T-helper 17 cell (primary cell): Measurements from ENCODE around the gene SH3RF3. TPM values are rescaled to one million over a fixed set of nuclear protein-coding genes. Genes with fewer than 3 reads are reported as not detected.
"Not testable (repeated sequence)": the region's sequence is repeated elsewhere in the genome, so short reads cannot be mapped to it uniquely, and the experiment has no call there.

ENCODE experiments used
- ATAC-seq: fragments of 150-1000 bp; cut with Tn5 transposase; 2 replicates; pipeline ENCODE4 v1.10.0; 2021; ENCODE audit warnings: mild to moderate bottlenecking, moderate library complexity
- DNase-seq, 3 donors: peaks; one replicate each; pipeline versions ENCODE4 v3.0.0 to v3.0.0-alpha.2; 2020 to 2021
- H3K9me3 ChIP-seq: one replicate; pipeline ENCODE4 v1.7.0; 2013; ENCODE audit warnings: low read length, mild to moderate bottlenecking; ENCODE audit not compliant: control insufficient read depth, poor library complexity, severe bottlenecking
- H3K27ac Mint-ChIP-seq: one replicate; pipeline ENCODE4 v1.8.0; 2022; ENCODE audit warnings: mild to moderate bottlenecking, moderate library complexity, mixed read lengths
- H3K27me3 Mint-ChIP-seq: one replicate; pipeline ENCODE4 v1.8.0; 2022; ENCODE audit warnings: mixed read lengths
- H3K36me3 Mint-ChIP-seq: one replicate; pipeline ENCODE4 v1.8.0; 2022; ENCODE audit warnings: low read depth, mixed read lengths
- H3K4me1 Mint-ChIP-seq: one replicate; pipeline ENCODE4 v1.8.0; 2022; ENCODE audit warnings: mild to moderate bottlenecking, mixed read lengths
- H3K4me3 Mint-ChIP-seq: one replicate; pipeline ENCODE4 v1.8.0; 2022; ENCODE audit warnings: mild to moderate bottlenecking, moderate library complexity, mixed read lengths
- total RNA-seq, 4 donors: library from RNA in 2 of 4; stranded (reverse) in 2 of 4; gene quantifications; one replicate each; pipeline ENCODE4 v1.2.3 and lab custom pipeline; 2022 to 2026

The SH3RF3 gene
- total RNA-seq, 2 donors from 2014 or later, result 0.16 to 0.27 TPM

DNA sequence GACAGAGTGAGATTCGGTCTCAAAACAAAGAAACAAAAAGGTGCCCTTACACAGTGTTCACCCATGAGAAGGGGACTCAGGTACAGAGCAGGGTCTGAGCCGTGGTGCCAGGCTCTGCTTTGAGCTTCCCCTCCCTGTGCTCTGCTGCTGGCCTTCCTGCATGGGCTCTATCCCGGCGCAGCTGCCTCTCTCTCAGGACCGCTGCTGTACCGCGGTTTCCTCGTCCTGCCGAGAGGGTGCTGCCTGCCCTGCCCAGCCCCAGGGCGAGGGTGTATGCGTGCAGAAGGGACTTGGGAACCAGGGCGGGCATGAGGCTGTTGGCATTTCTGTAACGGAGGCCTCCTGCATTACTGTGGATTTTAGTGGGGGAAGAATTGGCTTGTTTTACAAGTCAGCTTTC lies 30.1 kb downstream of the SH3RF3 start:
- Mint-ChIP-seq H3K4me3 (no peak overlapping the region), H3K4me1 (peaks cover 7% of the 10 kb centered on the region), H3K27ac (no peak overlapping the region), H3K27me3 (peaks cover 58% of the 10 kb centered on the region), H3K36me3 (peaks cover 5% of the 10 kb centered on the region)
- no peak for DNase-seq
- ATAC-seq, result no peak
- no peaks in the 10 kb centered on the region for H3K9me3 ChIP-seq

DNA sequence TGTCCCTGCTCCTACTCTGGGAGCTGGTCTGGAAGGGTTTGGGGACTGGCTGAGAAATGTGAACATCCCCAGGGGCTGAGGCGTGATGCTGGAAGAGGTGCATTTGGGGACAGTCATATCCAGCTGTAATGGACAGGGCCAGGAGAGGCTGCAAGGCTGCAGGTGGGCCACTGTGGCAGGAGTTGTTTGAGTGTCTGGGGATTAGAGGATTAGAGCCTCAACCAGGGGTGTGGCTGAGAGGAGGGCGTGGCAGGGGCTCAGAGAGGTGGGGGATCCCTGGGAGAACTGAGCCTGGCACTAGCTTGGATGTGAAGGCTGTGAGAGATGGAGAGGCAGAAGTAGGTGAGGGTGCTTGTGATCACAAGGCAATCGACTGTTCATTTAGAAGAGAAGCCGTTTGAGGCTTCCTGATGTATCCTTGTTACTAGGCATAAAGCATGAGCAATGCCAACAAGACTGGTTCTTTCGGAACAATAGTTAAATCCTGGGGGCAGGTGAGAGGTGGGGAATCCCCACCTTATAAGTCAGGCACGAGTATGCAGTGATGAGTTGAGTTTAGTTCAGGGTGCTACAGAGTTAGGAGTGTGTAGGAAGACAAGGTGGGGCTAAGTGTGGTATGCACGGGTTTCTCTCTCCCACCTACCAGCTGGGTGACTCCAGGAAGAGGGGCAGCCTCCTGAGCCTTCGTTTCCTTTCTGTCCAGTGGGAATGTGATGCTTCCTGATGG lies 31.9 kb downstream of the SH3RF3 start:
- DNase-seq, result no peak
- no peak overlapping the region for H3K4me3 Mint-ChIP-seq
- ATAC-seq, result no peak
- H3K36me3 Mint-ChIP-seq, result peaks cover 5% of the 10 kb centered on the region
- H3K27me3 Mint-ChIP-seq, result peaks cover 42% of the 10 kb centered on the region
- H3K4me1 Mint-ChIP-seq, result peaks cover 7% of the 10 kb centered on the region
- H3K27ac Mint-ChIP-seq, result no peak overlapping the region
- no peaks in the 10 kb centered on the region for H3K9me3 ChIP-seq

DNA sequence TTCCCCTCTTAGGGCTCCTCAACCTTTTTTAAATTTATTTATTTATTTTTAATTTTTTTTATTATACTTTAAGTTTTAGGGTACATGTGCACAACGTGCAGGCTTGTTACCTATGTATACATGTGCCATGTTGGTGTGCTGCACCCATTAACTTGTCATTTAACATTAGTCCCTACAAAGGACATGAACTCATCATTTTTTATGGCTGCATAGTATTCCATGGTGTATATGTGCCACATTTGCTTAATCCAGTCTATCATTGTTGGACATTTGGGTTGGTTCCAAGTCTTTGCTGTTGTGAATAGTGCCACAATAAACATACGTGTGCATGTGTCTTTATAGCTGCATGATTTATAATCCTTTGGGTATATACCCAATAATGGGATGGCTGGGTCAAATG lies 33.4 kb downstream of the SH3RF3 start:
- ATAC-seq, H3K4me1 Mint-ChIP-seq, H3K27ac Mint-ChIP-seq, H3K36me3 Mint-ChIP-seq, DNase-seq, H3K9me3 ChIP-seq, H3K4me3 Mint-ChIP-seq: not testable (repeated sequence)
- H3K27me3 Mint-ChIP-seq, result peaks cover 47% of the 10 kb centered on the region

DNA sequence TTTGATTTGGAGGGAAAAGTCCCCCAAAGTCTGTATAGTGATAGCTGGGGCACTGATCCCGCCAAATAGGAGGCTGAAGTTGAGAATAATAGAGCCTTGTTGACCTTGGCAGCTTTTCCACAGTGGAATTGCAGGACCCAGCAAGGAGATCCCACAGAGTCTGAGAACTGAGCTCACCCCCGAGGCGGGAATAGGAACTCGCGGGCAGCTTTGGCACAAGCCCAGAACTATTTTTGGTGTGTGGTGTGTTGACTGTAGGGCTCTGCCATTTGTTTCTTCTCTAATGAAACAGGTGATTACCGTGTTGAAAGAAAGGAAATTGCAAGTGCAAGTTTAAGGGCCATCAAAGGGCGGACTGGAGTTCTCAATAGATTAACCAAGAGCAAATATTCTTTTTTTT lies 34.0 kb downstream of the SH3RF3 start:
- Mint-ChIP-seq H3K36me3 (peaks cover 5% of the 10 kb centered on the region), H3K27ac (no peak overlapping the region), H3K4me3 (no peak overlapping the region), H3K4me1 (peaks cover 7% of the 10 kb centered on the region), H3K27me3 (peaks cover 53% of the 10 kb centered on the region)
- DNase-seq (no peak), ATAC-seq (no peak)
- H3K9me3 ChIP-seq, result no peaks in the 10 kb centered on the region

DNA sequence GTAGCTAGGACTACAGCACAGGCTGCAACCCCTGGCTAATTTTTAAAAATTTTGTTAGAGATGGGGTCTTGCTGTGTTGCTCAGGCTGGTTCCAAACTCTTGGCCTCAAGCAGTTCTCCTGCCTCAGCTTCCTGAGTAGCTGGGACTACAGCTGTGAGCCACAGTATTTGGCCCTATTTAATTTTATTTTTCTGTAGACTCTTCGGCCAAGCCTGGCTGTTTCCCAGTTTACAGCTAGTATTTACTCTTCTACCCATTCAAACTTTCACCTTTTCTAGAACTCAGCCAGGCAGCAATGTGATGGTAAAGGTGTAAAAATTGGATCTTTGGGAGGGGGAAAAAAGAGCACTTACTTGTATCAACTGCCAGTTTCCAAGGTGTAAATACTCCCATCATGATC lies 35.3 kb downstream of the SH3RF3 start:
- peaks cover 7% of the 10 kb centered on the region for H3K4me1 Mint-ChIP-seq
- peaks cover 52% of the 10 kb centered on the region for H3K27me3 Mint-ChIP-seq
- H3K4me3 Mint-ChIP-seq, result no peak overlapping the region
- no peaks in the 10 kb centered on the region for H3K9me3 ChIP-seq
- no peak overlapping the region for H3K27ac Mint-ChIP-seq
- H3K36me3 Mint-ChIP-seq, result peaks cover 5% of the 10 kb centered on the region
- DNase-seq, result no peak
- no peak for ATAC-seq

DNA sequence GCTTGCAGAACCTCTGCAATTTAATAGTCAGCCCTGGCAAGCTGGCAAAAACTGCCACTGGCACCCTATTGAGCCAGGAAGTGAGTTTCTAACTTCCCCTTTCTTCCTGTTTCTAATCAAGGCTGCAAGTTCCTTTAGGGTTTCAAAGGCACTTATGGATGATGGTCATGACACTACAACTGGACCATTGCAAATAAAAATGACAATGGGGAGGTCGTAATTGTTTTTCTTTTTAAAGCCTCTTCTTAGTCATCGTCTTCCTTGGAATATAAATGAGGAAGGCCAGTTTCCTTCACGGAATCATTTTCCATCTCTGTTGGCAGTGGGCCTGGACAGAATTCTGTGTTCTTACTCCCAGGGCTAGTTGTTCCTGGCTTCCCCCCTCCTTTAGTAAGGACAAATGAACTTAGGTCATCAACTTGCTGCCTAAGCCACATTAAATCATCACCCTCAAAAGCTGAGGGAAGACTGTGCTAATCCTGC lies 35.8 kb downstream of the SH3RF3 start:
- ATAC-seq, result no peak
- Mint-ChIP-seq H3K27me3 (peaks cover 50% of the 10 kb centered on the region), H3K4me1 (peaks cover 7% of the 10 kb centered on the region), H3K27ac (no peak overlapping the region), H3K4me3 (no peak overlapping the region), H3K36me3 (peaks cover 5% of the 10 kb centered on the region)
- H3K9me3 ChIP-seq, result no peaks in the 10 kb centered on the region
- no peak for DNase-seq

DNA sequence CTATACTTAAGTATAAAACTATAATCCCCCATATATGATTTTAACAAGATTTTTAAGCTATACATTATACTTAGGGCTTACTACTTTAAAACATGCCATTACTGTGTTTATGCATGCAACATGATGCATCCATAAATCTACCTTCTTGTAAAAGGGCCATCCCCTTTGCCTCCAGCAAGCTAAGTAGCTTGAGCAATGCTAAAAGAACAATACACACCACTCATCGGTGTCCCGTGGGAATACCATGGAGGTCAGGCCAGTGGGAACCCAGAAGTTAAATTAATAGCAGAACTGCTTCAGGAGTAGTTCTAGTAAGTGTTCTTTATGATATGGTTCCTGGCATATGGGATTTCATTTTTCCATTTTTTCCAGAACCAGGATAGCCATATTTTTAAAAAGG lies 37.8 kb downstream of the SH3RF3 start:
- H3K9me3 ChIP-seq, result no peaks in the 10 kb centered on the region
- H3K27me3 Mint-ChIP-seq, result peaks cover 39% of the 10 kb centered on the region
- no peak overlapping the region for H3K4me3 Mint-ChIP-seq
- no peaks in the 10 kb centered on the region for H3K36me3 Mint-ChIP-seq
- no peaks in the 10 kb centered on the region for H3K4me1 Mint-ChIP-seq
- ATAC-seq (no peak), DNase-seq (no peak)
- no peak overlapping the region for H3K27ac Mint-ChIP-seq

DNA sequence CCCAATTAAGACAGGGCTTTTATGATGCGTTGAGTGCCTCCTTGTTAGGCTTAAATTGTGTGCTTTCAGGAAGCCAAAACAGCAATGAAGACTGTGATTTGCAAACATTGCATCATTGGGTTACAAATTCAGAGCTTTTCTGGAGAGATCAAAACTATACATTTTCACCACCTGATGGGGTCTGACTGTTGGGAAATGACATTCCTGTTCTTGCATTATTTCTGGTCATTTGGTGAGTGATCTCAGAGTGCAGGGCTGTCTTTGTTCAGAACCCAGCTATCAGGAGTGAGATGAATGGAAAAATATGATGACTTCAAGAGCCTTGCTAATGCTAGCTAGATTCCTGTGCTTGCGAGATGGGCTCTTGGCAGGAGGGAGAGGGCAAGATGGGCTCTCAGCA lies 39.1 kb downstream of the SH3RF3 start:
- H3K4me3 Mint-ChIP-seq, result no peak overlapping the region
- H3K9me3 ChIP-seq, result no peaks in the 10 kb centered on the region
- H3K36me3 Mint-ChIP-seq, result no peaks in the 10 kb centered on the region
- DNase-seq (no peak), ATAC-seq (no peak)
- H3K27me3 Mint-ChIP-seq, result peaks cover 49% of the 10 kb centered on the region
- no peaks in the 10 kb centered on the region for H3K4me1 Mint-ChIP-seq
- no peak overlapping the region for H3K27ac Mint-ChIP-seq

DNA sequence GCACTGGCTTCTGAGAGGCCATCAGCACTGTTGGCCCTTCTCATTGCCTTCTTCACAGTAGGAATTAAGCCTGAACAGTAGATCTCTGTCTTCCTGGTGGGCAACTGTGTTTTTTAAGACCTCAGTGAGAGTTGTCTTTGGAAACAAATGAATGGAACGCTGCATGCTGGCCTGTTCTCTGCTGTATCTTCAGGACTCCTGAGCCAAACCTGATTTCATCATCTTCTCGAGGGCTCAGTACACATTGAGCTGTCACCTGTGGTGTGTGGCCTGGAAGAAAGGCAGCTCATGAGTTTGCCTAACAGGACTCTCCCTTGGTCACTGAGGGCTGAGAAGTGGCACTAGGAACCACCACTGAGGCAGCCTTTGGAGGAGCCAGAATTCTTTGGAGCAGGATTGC lies 39.7 kb downstream of the SH3RF3 start:
- ATAC-seq, result no peak
- peaks cover 53% of the 10 kb centered on the region for H3K27me3 Mint-ChIP-seq
- no peak overlapping the region for H3K4me3 Mint-ChIP-seq
- H3K36me3 Mint-ChIP-seq, result no peaks in the 10 kb centered on the region
- DNase-seq, result no peak
- peaks cover 2% of the 10 kb centered on the region for H3K4me1 Mint-ChIP-seq
- H3K9me3 ChIP-seq, result no peaks in the 10 kb centered on the region
- no peak overlapping the region for H3K27ac Mint-ChIP-seq

DNA sequence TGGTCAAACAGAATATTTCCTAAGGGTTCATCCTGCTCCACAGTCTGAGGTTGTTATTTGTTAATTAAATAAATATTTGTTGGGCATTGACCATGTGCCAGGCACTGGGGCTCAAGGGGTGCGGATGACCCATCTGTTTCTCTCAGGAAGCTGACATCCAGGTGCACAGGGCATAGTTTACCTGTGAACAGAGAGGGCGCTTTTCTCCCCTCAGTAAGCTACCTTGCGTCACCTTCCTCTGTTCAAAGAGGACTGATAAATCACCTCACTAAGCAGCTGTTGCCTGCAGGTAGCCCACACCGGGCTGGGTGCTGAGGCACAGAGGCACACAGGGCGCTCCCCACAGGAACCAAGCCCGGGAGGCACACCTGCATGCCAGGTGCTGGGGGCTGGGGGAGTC lies 41.6 kb downstream of the SH3RF3 start:
- peaks cover 2% of the 10 kb centered on the region for H3K4me1 Mint-ChIP-seq
- DNase-seq (no peak), ATAC-seq (no peak)
- H3K27ac Mint-ChIP-seq, result peak overlapping the region; percentile 72
- no peaks in the 10 kb centered on the region for H3K9me3 ChIP-seq
- no peaks in the 10 kb centered on the region for H3K36me3 Mint-ChIP-seq
- H3K27me3 Mint-ChIP-seq, result peaks cover 57% of the 10 kb centered on the region
- no peak overlapping the region for H3K4me3 Mint-ChIP-seq

DNA sequence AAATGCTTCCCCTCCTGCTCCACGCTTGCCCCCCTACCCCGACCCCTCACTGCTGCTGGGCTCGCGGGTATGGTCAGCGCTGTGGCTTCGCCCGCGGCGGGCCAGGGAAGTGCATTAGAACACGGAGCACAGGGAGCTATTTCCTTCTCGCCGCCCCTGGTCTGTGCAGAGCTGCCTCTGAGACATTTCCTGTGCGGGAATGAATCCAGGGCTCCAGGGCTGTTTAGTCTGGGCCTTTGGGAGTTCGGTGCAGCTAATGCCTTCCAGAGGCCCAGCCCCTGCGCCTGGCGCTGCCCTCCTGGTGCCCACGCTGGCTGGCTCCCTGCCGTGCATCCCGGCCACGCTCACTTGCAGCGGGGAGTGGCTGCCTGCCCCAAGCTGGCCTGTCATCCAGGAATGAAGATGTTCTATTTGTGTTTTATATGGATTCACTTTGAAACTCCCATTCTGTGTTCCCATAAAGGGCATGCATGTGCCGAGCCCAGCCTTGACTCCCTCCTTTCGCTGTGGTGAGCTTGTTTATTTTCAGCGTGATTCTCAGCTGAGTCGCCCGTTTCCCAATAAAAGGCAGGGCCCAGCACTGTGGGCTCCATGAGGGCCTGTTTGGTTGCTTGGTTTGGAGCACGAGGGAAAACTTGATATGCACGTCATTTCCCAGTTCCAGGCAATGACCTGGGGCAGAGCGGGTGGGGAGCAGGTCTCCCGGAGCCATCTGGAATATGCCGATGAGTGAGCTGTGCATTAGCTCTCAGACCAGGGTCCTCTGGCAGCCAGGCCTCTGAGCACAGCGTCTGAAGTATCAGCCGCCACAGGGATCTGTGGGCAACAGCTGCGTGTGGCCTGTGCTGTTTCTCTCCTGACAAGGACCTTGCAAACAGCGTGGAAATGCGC lies 42.7 kb downstream of the SH3RF3 start:
- no peak for DNase-seq
- peaks cover 2% of the 10 kb centered on the region for H3K4me1 Mint-ChIP-seq
- no peaks in the 10 kb centered on the region for H3K9me3 ChIP-seq

DNA sequence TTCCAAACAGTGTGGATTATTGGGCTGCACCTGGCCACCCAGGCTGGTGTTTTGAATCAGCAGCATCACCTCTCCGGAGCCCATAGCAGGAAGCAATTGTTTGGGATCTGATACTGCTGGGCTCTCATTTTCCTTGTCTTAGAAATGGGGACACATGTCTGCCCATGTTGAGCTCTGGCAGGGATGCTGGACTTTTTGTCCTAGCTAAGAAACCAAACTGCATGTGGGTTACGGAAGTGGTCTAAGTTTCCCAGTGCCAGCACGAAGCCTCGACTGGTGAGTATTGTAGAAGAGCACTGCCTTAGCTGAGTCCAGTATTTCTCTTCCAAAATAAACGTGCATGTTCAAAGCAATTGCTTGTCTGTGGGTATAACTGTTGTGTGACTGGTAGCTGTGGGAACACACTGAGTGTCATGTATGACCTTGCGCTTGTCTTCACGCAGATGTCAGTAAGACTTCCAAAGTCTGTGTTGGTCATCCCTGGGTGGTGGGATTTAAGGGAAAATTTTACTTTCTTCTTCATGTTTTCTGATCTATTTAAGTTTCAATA lies 43.6 kb downstream of the SH3RF3 start:
- H3K9me3 ChIP-seq, result no peaks in the 10 kb centered on the region
- no peak for DNase-seq
- no peak for ATAC-seq
- Mint-ChIP-seq H3K27me3 (peaks cover 55% of the 10 kb centered on the region), H3K4me3 (no peak overlapping the region), H3K36me3 (peaks cover 2% of the 10 kb centered on the region), H3K4me1 (peaks cover 2% of the 10 kb centered on the region), H3K27ac (no peak overlapping the region)

More for the DNA sequence above, 42.7 kb downstream of the SH3RF3 start:
- ATAC-seq, result no peak
- Mint-ChIP-seq H3K4me3 (no peak overlapping the region), H3K36me3 (peaks cover 2% of the 10 kb centered on the region), H3K27ac (no peak overlapping the region), H3K27me3 (peaks cover 58% of the 10 kb centered on the region)
